Measurements from ENCODE around the gene ORMDL3. TPM values are rescaled to one million over a fixed set of nuclear protein-coding genes. Genes with fewer than 3 reads are reported as not detected.

ORMDL3 gene
- total and polyA plus RNA-seq, 8 donors, result 47.6 to 107 (median 82.7) TPM

DNA sequence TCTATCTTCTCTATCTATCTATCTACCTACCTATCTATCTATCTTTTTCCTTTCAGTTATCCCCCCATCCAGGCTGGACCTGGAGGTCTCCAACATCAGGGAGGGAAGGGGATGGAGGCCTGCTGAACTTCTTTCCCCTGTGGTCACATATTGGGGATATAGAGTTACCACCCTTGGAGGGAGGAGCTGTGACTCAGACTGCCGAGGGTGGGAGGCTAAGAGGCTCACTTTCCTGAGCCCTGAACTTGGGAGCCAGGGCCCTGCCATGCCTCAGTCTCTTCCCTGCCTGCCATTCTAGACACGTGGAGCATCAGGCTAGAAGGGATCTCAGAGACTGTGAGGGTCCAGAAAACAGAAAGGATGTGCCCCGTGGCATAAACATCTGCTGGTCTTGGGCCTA lies 8.5 kb upstream of the ORMDL3 start:
- ATAC-seq (no peak), DNase-seq (peak in 1 of 4 donors; percentile 12)
- TF ChIP-seq CTCF (IDR thresholded peaks at IDR 0.05), result no peak
- Histone ChIP-seq H3K36me3 (no peaks in the 10 kb centered on the region), H3K4me1 (no peaks in the 10 kb centered on the region), H3K4me3 (no peak overlapping the region), H3K9me3 (no peaks in the 10 kb centered on the region), H3K27me3 (no peaks in the 10 kb centered on the region), H3K27ac (no peak overlapping the region)
- intact Hi-C loops (cut with DNase I), result no loop called here

DNA sequence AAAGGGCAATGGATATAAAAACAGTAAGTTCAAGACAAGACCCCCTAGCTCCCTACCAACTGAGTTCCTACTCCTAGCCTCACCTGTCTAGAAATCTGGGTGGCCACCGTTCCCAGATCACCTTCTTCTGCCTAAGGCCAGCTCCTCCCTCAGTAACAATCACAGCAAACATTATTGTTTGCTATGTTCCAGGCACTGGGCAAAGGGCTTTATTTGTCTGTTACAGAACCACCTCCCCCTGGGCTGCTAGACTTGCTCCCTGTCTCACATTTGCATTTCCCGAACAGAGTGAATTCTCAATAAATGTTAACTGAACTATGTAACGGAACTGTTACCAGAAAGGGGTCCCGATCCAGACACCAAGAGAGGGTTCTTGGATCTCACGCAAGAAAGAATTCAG lies 6.9 kb upstream of the ORMDL3 start:
- Histone ChIP-seq H3K27me3 (no peaks in the 10 kb centered on the region), H3K36me3 (no peaks in the 10 kb centered on the region), H3K4me1 (peaks cover 6 to 7% of the 10 kb centered on the region in 2 donors), H3K9me3 (no peaks in the 10 kb centered on the region), H3K4me3 (no peak overlapping the region), H3K27ac (no peak overlapping the region)
- ATAC-seq (no peak), DNase-seq (no peak)
- no peak for TF ChIP-seq CTCF (IDR thresholded peaks at IDR 0.05)
- intact Hi-C loops (cut with DNase I), result no loop called here

- H3K4me1 ChIP-seq, result peaks cover 10% of the 10 kb centered on the region in 2 donors
- no peak for ATAC-seq
- H3K9me3 ChIP-seq, result no peaks in the 10 kb centered on the region
- no peaks in the 10 kb centered on the region for H3K27me3 ChIP-seq
- no peak overlapping the region for H3K4me3 ChIP-seq
- peak in 1 of 4 donors; percentile 17 for DNase-seq
- intact Hi-C loops (cut with DNase I), result no loop called here
- H3K27ac ChIP-seq, result no peak overlapping the region
- no peak for TF ChIP-seq CTCF (IDR thresholded peaks at IDR 0.05)
- H3K36me3 ChIP-seq, result no peaks in the 10 kb centered on the region
These were observed 6.5 kb upstream of the ORMDL3 start for GRCh38 chr17:39933912-39934311.

DNA sequence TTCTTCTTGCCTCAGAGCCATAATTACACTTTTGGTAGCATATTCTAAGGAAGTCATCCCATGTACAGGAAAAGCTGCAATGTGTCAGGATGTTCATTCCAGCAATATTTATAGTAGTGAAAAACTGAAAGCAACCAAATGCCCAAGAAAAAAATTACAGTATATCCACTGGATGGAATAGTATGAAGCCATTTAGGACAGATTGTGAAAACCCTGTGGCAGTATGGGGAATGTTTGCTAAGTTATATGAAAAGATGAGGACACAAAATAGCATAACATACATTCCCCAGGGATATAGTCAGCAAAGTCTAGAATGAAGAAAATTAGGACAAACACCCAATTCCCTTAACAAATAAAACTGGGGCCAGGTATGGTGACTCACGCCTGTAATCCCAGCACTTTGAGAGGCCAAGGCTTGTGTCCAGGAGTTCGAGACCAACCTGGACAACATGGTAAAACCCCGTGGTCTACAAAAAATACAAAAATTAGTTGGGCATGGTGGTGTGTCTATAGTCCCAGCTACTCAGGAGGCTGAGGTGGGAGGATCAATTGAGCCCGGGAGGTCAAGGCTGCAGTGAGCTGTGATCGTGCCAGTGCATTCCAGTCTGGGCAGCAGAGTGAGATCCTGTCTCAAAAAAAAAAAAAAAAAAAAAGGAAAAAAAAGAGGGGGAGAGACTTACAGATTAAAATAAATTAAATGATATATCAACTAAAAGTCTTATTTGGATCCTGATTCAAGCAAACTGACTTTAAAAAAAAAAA lies 2.4 kb upstream of the ORMDL3 start:
- intact Hi-C loops (cut with DNase I), result no loop called here
- DNase-seq, result no peak
- Histone ChIP-seq H3K36me3 (no peaks in the 10 kb centered on the region), H3K9me3 (no peaks in the 10 kb centered on the region), H3K27me3 (no peaks in the 10 kb centered on the region), H3K4me1 (peaks cover 28 to 44% of the 10 kb centered on the region in 2 donors), H3K4me3 (no peak overlapping the region), H3K27ac (peak overlapping the region; percentile 83 to 88)
- ATAC-seq, result no peak
- no peak for TF ChIP-seq CTCF (IDR thresholded peaks at IDR 0.05)

- H3K36me3 ChIP-seq, result peaks cover 0 to under 1% of the 10 kb centered on the region in 2 donors
- intact Hi-C loops (cut with DNase I), result no loop called here
- DNase-seq (no peak), ATAC-seq (peak; percentile 13)
- TF ChIP-seq CTCF (IDR thresholded peaks at IDR 0.05), result no peak
- H3K9me3 ChIP-seq, result no peaks in the 10 kb centered on the region
- peak overlapping the region; percentile 83 to 88 for H3K27ac ChIP-seq
- no peaks in the 10 kb centered on the region for H3K27me3 ChIP-seq
- peak overlapping the region in 1 of 2 donors; percentile 84 for H3K4me3 ChIP-seq
- peaks cover 28 to 51% of the 10 kb centered on the region in 2 donors for H3K4me1 ChIP-seq
These were observed 1.7 kb upstream of the ORMDL3 start for GRCh38 chr17:39928858-39929645.

Measured in left lung (tissue), 10 donors.